ENCODE measurements around the gene CLEC2L. TPM values are rescaled to one million over a fixed set of nuclear protein-coding genes. Genes with fewer than 3 reads are reported as not detected.

CLEC2L gene
- polyA plus RNA-seq, 1 donor from 2014 or later, result 4.5 TPM

- H3K36me3 ChIP-seq (ENCODE audit: insufficient read depth, low read length), result peaks cover 4% of the 10 kb centered on the region
- no peak overlapping the region for H2AFZ ChIP-seq (ENCODE audit: low read depth, low read length)
- no peak for TF ChIP-seq POLR2AphosphoS5 (IDR thresholded peaks at IDR 0.05)
- no peak for TF ChIP-seq EP300 (conservative IDR thresholded peaks at IDR 0.05; ENCODE audit: poor library complexity, severe bottlenecking)
- no peak overlapping the region for H3K4me2 ChIP-seq (ENCODE audit: low read length)
- H3K4me3 ChIP-seq (ENCODE audit: low read length), result no peak overlapping the region
- no peaks in the 10 kb centered on the region for H3K27me3 ChIP-seq (ENCODE audit: insufficient read depth, low read depth, low read length)
- H3F3A ChIP-seq (ENCODE audit: insufficient read depth, low read length, poor library complexity, severe bottlenecking), result no peaks in the 10 kb centered on the region
- H3K79me2 ChIP-seq (replicated peaks; ENCODE audit: insufficient read depth, low read length), result no peaks in the 10 kb centered on the region
- H3K9me3 ChIP-seq (ENCODE audit: low read length), result no peaks in the 10 kb centered on the region
- H3K9me2 ChIP-seq (ENCODE audit: insufficient read depth, low read length), result no peaks in the 10 kb centered on the region
- no peak overlapping the region for H3K9ac ChIP-seq (ENCODE audit: low read length)
- H3K27ac ChIP-seq (ENCODE audit: low read length), result no peak overlapping the region
- H4K20me1 ChIP-seq (ENCODE audit: insufficient read depth), result no peaks in the 10 kb centered on the region
These were observed 66.0 kb downstream of the CLEC2L start for GRCh38 chr7:139589474-139589873.

DNA sequence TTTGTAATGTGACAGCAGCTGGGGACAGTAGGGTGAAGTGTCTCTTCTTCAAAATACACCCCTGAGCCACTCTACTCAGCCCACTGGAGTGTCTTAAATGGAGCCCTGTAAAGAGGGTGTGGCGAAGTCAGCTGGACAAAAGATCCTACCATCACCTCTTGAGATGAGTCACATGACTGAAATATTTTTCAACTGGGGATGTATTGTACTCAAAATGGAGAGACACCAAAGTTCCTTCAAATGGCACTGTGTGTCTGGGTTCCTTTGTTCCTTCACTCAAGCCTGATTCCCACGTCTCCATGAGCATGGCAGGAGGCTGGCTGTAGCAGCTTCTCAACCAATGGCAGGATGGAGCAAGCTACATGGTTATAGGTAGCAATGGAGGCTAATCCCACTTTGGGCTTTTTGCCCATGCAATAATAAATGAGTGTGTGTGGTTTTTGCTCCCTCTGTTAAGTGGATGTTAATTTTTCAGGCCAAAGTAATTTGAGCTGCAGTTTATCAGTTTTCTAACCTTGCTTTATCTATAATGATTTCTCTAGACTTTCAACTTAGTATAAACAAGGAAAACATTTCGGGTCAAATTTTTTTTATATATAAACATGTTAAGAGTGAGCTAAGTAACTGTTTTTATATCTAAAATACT, 68.2 kb downstream of the CLEC2L start:
- Histone ChIP-seq H3K9me2 (ENCODE audit: insufficient read depth, low read length) (no peaks in the 10 kb centered on the region), H4K20me1 (ENCODE audit: insufficient read depth) (no peaks in the 10 kb centered on the region), H3K4me3 (ENCODE audit: low read length) (no peak overlapping the region), H3F3A (ENCODE audit: insufficient read depth, low read length, poor library complexity, severe bottlenecking) (no peaks in the 10 kb centered on the region), H2AFZ (ENCODE audit: low read depth, low read length) (no peak overlapping the region), H3K79me2 (replicated peaks; ENCODE audit: insufficient read depth, low read length) (no peaks in the 10 kb centered on the region), H3K27me3 (ENCODE audit: insufficient read depth, low read depth, low read length) (no peaks in the 10 kb centered on the region), H3K9me3 (ENCODE audit: low read length) (no peaks in the 10 kb centered on the region), H3K4me2 (ENCODE audit: low read length) (no peak overlapping the region), H3K9ac (ENCODE audit: low read length) (no peak overlapping the region), H3K36me3 (ENCODE audit: insufficient read depth, low read length) (peaks cover 4% of the 10 kb centered on the region), H3K27ac (ENCODE audit: low read length) (no peak overlapping the region)
- TF ChIP-seq POLR2AphosphoS5 (IDR thresholded peaks at IDR 0.05) (no peak), SMC3 (conservative IDR thresholded peaks at IDR 0.05; ENCODE audit: poor library complexity) (no peak), RAD21 (conservative IDR thresholded peaks at IDR 0.05) (no peak), TAF1 (IDR thresholded peaks at IDR 0.05; ENCODE audit: low read depth) (no peak), EP300 (conservative IDR thresholded peaks at IDR 0.05; ENCODE audit: poor library complexity, severe bottlenecking) (no peak)
- TF ChIP-seq, protein P1, sequence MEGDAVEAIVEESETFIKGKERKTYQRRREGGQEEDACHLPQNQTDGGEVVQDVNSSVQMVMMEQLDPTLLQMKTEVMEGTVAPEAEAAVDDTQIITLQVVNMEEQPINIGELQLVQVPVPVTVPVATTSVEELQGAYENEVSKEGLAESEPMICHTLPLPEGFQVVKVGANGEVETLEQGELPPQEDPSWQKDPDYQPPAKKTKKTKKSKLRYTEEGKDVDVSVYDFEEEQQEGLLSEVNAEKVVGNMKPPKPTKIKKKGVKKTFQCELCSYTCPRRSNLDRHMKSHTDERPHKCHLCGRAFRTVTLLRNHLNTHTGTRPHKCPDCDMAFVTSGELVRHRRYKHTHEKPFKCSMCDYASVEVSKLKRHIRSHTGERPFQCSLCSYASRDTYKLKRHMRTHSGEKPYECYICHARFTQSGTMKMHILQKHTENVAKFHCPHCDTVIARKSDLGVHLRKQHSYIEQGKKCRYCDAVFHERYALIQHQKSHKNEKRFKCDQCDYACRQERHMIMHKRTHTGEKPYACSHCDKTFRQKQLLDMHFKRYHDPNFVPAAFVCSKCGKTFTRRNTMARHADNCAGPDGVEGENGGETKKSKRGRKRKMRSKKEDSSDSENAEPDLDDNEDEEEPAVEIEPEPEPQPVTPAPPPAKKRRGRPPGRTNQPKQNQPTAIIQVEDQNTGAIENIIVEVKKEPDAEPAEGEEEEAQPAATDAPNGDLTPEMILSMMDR (IDR thresholded peaks at IDR 0.05; ENCODE audit: poor library complexity, severe bottlenecking), result no peak

GRCh38 chr7:139592801-139593461, 69.4 kb downstream of the CLEC2L start:
- H3K9ac ChIP-seq (ENCODE audit: low read length), result no peak overlapping the region
- no peaks in the 10 kb centered on the region for H3K9me2 ChIP-seq (ENCODE audit: insufficient read depth, low read length)
- H3K4me2 ChIP-seq (ENCODE audit: low read length), result no peak overlapping the region
- H3F3A ChIP-seq (ENCODE audit: insufficient read depth, low read length, poor library complexity, severe bottlenecking), result no peaks in the 10 kb centered on the region
- H3K27ac ChIP-seq (ENCODE audit: low read length), result no peak overlapping the region
- H4K20me1 ChIP-seq (ENCODE audit: insufficient read depth), result no peaks in the 10 kb centered on the region
- peaks cover 12% of the 10 kb centered on the region for H3K36me3 ChIP-seq (ENCODE audit: insufficient read depth, low read length)
- H3K27me3 ChIP-seq (ENCODE audit: insufficient read depth, low read depth, low read length), result no peaks in the 10 kb centered on the region
- no peak overlapping the region for H3K4me3 ChIP-seq (ENCODE audit: low read length)
- no peaks in the 10 kb centered on the region for H3K79me2 ChIP-seq (replicated peaks; ENCODE audit: insufficient read depth, low read length)
- TF ChIP-seq REST (IDR thresholded peaks at IDR 0.05; ENCODE audit: borderline replicate concordance) (no peak), POLR2AphosphoS5 (IDR thresholded peaks at IDR 0.05) (no peak), RAD21 (conservative IDR thresholded peaks at IDR 0.05) (no peak), EZH2 (IDR thresholded peaks at IDR 0.05; ENCODE audit: borderline replicate concordance, insufficient read depth, low read length, poor library complexity, severe bottlenecking) (no peak), TAF1 (IDR thresholded peaks at IDR 0.05; ENCODE audit: low read depth) (no peak)
- TF ChIP-seq, protein P1 (IDR thresholded peaks at IDR 0.05; ENCODE audit: poor library complexity, severe bottlenecking), result no peak
- no peaks in the 10 kb centered on the region for H3K9me3 ChIP-seq (ENCODE audit: low read length)
- no peak overlapping the region for H2AFZ ChIP-seq (ENCODE audit: low read depth, low read length)

All from neural cell (in vitro differentiated cells).